ENCODE measurements around the gene RILP.

- TF ChIP-seq, protein P1, sequence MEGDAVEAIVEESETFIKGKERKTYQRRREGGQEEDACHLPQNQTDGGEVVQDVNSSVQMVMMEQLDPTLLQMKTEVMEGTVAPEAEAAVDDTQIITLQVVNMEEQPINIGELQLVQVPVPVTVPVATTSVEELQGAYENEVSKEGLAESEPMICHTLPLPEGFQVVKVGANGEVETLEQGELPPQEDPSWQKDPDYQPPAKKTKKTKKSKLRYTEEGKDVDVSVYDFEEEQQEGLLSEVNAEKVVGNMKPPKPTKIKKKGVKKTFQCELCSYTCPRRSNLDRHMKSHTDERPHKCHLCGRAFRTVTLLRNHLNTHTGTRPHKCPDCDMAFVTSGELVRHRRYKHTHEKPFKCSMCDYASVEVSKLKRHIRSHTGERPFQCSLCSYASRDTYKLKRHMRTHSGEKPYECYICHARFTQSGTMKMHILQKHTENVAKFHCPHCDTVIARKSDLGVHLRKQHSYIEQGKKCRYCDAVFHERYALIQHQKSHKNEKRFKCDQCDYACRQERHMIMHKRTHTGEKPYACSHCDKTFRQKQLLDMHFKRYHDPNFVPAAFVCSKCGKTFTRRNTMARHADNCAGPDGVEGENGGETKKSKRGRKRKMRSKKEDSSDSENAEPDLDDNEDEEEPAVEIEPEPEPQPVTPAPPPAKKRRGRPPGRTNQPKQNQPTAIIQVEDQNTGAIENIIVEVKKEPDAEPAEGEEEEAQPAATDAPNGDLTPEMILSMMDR (IDR thresholded peaks at IDR 0.05; ENCODE audit: low read depth, low read length, poor library complexity, severe bottlenecking): no peak
- TF ChIP-seq EZH2phosphoT487 (IDR thresholded peaks at IDR 0.05; ENCODE audit: borderline replicate concordance, low read length): no peak
Measured at GRCh38 chr17:1640329-1641064, 9.2 kb downstream of the RILP start.
